Ramos (cell line): ENCODE results near the gene DRAP1.
"Not testable (repeated sequence)": the region's sequence is repeated elsewhere in the genome, so short reads cannot be mapped to it uniquely, and the experiment has no call there.

Source experiments
- in situ Hi-C: fragments of 300-500 bp; cut with MboI; formaldehyde crosslinking; loops from one replicate; pipeline ENCODE4 v1.14.3; 2022; ENCODE audit warnings: low sequenced_read_pairs; ENCODE audit not compliant: unreplicated experiment

The DRAP1 gene

DNA sequence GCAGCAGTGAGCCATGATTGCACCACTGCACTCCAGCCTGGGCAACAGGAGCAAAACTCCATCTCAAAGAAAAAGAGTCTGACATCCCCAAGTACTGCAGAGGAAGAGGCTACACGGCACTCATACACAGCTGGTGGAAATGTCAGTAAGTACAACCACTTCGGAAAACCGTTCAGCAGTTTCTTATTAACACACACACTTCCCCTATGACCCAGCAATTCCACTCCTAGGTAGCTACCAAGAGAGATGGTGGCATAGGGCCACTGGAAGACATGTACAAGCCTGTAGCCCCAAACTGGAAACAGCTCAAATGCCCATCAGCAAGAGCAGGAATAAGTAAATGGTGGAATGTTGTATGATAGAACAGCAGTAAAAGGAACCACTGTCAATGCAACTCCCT is 3.3 kb downstream of the DRAP1 start:
- in situ Hi-C loops, result no loop called here

- in situ Hi-C loops, result no loop called here
These were observed 6.2 kb downstream of the DRAP1 start for GRCh38 chr11:65925397-65925796.

- in situ Hi-C loops, result no loop called here
These were observed 8.7 kb downstream of the DRAP1 start for GRCh38 chr11:65927904-65928397.

GRCh38 chr11:65928667-65929066 is 9.4 kb downstream of the DRAP1 start:
- in situ Hi-C loops, result no loop called here

DNA sequence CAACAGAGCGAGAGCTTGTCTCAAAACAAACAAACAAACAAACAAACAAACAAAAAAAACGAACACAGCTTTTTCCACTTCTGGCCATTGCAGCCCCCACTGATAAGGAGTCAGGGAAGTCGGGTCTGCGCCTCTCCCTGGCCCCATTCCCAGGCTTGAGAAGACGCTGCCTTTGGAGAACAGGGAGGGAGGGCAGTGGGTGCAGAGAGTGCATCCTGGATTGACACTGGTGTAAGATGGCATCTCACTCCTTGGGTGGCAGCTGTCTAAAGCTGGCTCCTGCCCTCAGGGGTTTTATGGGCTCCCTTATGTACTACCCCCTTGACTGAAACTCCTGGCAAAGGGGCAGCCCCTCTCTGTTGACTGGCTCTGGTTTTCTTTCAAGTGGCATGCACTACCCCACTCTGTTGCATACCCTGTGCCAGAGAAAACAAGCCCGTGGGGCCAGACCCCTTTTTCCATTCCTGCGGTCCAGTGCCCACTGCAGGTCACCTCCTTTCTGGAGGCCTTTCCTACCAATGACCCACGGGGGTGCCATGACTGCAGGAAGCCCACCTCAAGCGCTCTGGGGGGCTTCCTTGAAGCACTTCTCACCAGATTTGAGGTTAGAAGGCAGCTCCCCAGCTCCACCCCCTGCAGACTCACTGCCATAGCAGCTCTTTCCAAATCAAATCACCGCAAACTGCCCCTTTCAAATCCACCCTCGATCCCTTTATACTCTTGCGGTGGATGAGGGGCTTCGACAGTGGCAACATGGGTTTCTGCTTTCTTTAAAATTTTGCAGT is 12.7 kb downstream of the DRAP1 start:
- in situ Hi-C loops, result no loop called here

GRCh38 chr11:65932558-65932919 is 13.3 kb downstream of the DRAP1 start:
- in situ Hi-C loops, result no loop called here

DNA sequence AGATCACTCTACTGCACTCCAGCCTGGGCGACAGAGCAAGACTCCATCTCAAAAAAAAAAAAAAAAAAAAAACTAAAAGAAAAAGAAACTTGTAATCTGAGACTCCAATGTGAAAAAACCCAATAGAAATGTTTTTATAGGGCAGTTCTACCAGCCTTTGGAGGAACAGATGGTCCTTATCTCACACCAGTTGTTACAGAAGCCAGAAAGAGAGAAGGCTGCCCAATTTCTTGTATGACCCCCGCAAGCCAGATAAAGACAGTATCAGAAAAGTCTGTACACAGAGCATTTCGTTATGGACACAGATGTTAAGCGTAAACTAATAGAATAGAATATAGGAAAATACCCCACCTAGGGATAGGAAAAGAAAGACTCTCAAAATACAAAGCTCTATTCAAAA is 14.8 kb downstream of the DRAP1 start:
- in situ Hi-C loops, result no loop called here

- in situ Hi-C loops, result no loop called here
These were observed 18.5 kb downstream of the DRAP1 start for GRCh38 chr11:65937766-65938165.

DNA sequence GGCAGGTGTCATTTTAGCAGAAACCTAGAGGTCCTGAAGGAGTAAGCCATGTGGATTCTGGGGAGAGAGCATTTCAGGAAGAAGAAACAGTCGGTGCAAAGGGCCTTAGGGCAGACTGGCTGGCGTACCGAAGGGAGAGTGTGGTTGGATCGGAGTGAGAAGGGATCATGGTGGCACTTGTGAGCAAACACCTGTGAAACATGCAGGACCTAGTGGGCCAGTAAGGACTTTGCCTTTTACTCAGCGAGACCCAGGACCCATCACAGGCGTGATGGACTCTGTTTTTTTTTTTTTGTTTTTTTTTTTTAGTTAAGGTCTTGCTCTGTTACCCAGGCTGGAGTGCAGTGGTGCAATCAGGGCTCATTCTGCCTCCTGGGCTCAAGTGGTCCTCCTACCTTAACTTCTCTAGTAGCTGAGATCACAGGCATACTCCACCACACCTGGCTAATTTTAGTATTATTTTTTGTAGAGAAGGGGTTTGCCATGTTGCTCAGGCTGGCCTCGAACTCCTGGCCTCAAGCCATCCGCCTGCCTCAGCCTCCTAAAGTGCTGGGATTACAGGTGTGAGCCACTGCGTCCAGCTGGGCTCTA is 22.6 kb downstream of the DRAP1 start:
- in situ Hi-C loops, result no loop called here

DNA sequence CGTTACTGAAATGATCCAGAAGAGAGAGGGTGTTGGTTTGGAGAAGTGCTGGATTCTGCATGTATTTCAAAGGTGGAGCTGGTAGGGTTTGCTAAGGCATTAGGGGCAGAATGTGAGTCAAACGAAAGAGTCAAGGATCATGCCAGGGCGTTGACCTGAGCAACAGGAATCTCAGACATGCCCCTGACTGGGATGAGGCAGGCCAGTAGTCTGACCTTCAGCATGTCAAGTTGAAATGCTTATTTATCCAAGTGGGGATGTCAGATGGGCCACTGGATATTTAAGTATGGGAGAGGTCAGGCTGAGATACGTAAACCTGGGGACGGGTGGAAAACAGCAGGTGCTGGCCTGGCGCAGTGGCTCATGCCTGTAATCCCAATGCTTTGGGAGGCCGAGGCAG is 23.3 kb downstream of the DRAP1 start:
- in situ Hi-C loops, result no loop called here

DNA sequence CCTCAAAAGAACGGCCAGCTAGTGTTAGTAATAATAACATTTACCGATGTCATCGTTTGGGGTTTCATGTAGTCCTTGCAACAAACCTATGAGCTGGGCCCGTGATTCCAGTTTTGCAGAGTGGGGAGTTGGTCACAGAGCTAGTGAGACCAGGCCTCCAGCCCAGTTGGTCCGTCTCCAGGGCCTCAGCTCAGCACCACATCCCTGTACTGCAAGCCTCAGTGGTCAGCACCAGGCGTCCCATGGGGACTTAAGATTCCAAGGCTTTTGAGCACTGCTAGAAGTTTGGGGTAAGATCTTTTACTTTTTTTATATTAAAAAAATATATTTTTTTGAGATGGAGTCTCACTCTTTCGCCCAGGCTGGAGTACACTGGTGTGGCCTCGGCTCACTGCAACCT is 25.0 kb downstream of the DRAP1 start:
- in situ Hi-C loops, result no loop called here

- in situ Hi-C loops, result no loop called here
These were observed 25.5 kb downstream of the DRAP1 start for GRCh38 chr11:65944767-65945166.

DNA sequence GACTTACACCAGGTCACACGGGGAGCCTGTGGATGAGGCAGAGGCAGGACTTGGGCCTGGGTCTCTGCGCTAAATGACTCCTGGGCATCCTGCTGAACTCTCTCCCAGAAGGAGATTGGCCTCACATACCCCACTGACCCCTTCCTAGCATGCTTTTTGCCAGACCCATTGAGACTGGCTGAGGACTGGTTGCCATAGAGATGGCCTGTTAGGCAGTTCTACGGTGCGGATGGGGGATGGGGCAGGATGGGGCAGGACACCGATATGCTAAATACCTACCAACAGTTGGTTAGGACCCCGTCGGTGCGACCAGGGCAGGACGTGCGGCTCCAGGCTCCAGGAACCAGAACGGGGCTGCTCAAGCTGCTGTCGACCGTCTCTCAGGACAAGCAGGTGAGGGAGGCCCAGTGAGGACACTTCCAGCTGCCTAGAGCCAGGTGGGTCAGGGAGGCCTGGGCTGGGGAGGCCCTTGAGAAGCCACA is 26.2 kb downstream of the DRAP1 start, which contains the start of gene TSGA10IP:
TSS of gene TSGA10IP (plus strand) at position 51 of the 482 bp plus-strand sequence. CDS start at position 247, 196 bp downstream.
- in situ Hi-C loops, result no loop called here

- in situ Hi-C loops, result no loop called here
These were observed 26.8 kb downstream of the DRAP1 start for GRCh38 chr11:65945941-65946558.

- in situ Hi-C loops, result no loop called here
These were observed 27.4 kb downstream of the DRAP1 start for GRCh38 chr11:65946655-65947054.

- in situ Hi-C loops, result no loop called here
These were observed 27.9 kb downstream of the DRAP1 start for GRCh38 chr11:65947133-65947532.

DNA sequence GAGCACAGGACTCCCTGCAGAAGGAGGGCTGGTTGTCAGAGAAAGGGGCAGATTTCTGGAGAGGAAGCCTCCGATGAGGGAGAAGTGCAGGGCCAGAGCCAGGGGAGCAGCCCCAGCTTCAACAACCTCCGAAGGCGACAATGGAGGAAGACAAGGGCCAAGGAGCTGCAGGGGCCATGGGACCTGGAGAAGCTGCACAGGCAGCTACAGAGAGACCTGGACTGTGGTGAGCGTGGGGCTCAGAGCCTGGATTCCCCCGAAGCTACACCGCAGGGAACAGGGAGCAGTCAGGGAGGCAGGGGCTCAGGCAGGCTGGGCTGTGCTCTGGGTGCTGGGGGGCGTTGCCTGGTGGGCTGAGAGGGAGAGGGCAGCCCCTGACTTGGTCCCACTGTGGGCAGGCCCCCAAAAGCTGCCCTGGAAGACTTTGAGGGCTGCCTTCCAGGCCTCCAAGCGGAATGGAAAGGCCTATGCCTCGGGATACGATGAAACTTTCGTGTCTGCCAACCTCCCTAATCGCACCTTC is 28.4 kb downstream of the DRAP1 start:
- in situ Hi-C loops, result no loop called here

GRCh38 chr11:65950711-65951110 is 31.5 kb downstream of the DRAP1 start:
- in situ Hi-C loops, result not testable (repeated sequence)

DNA sequence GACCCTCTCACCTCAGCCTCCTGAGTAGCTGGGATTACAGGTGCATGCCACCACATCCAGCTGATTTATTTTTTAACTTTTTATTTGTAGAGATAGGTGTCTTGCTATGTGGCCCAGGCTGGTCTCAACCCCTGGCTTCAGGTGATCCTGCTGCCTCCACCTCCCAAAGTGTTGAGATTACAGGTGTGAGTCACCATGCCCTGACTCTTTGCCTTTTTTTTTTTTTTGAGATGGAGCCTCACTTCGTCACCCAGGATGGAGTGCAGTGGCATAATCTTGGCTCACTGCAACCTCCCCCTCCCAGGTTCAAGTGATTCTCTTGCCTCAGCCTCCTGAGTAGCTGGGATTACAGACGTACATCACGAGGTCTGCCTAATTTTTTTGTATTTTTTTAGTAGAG is 32.4 kb downstream of the DRAP1 start:
- in situ Hi-C loops, result not testable (repeated sequence)

- in situ Hi-C loops, result no loop called here
These were observed 32.9 kb downstream of the DRAP1 start for GRCh38 chr11:65952052-65952521.

DNA sequence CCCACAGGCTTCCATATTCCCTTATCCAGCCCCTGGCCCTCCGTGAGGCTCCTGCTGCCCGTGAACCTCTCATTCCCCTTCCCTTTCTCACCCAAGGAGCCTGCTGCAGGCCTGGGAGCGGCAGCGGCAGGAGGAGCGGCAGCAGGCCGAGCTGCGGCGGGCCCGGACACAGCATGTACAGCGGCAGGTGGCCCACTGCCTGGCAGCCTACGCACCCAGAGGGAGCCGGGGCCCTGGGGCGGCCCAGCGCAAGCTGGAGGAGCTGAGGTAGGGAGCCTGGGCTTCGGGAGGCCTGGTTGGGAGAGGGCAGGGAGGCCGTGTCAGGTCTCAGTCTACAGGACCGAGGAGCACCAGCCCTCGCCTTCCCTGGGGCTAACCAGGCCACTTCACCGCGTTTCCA is 34.2 kb downstream of the DRAP1 start:
- in situ Hi-C loops, result no loop called here
